ENCODE measurements around the gene KIFC1. TPM values are rescaled to one million over a fixed set of nuclear protein-coding genes. Genes with fewer than 3 reads are reported as not detected.

KIFC1 gene
- total and polyA plus RNA-seq, 9 of the 15 experiments (the other 6 are each of a cell fraction or from before 2014, with no cell fraction given) = 1.3 to 95.2 (median 76.9) TPM

DNA sequence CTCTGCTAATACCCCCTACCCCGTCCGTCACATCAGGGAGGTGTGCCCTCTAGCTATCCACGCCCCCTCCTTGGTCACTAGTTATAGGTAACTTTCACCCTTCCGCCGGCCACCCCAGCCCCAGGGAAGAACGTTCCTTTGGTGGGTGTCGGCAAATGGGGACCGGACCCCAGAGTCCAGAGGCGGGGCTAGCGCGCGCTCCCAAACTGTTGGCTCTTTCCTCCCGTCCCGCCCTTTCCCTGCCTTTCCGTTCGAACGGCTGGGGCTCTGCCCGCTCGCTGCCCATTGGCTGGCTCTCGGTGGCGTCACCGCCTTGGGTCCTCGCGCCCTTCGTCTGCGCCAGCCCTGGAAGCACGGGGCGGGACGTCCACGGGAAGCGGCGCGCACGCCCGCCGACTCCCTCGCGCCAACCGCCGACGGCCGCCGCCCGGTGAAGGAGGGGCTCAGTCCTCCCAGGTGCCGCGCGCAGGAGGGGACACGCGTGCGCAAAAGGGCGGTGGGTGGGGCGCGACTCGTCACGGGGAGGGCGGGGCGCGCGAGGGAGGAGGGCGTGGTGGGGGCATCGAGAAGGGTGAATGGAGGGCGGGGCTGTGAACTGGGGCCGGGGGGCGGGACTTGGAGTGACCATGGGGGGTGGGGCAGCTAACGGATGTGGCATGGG is 18.6 kb downstream of the KIFC1 start (continued):
- no peak for TF ChIP-seq ZC3H4 (CRISPR knock-in tag; IDR thresholded peaks at IDR 0.05; ENCODE audit: borderline replicate concordance)
- peak; percentile 87 for TF ChIP-seq GABPB1 (CRISPR knock-in tag; IDR thresholded peaks at IDR 0.05)
- TF ChIP-seq MECOM (CRISPR knock-in tag; IDR thresholded peaks at IDR 0.05) = no peak
- TF ChIP-seq ETS2 (tag; IDR thresholded peaks at IDR 0.05; ENCODE audit: borderline replicate concordance, poor library complexity, severe bottlenecking) = no peak
- TF ChIP-seq CHD1 (IDR thresholded peaks at IDR 0.05; ENCODE audit: low read length) = no peak
- TF ChIP-seq, protein P1, sequence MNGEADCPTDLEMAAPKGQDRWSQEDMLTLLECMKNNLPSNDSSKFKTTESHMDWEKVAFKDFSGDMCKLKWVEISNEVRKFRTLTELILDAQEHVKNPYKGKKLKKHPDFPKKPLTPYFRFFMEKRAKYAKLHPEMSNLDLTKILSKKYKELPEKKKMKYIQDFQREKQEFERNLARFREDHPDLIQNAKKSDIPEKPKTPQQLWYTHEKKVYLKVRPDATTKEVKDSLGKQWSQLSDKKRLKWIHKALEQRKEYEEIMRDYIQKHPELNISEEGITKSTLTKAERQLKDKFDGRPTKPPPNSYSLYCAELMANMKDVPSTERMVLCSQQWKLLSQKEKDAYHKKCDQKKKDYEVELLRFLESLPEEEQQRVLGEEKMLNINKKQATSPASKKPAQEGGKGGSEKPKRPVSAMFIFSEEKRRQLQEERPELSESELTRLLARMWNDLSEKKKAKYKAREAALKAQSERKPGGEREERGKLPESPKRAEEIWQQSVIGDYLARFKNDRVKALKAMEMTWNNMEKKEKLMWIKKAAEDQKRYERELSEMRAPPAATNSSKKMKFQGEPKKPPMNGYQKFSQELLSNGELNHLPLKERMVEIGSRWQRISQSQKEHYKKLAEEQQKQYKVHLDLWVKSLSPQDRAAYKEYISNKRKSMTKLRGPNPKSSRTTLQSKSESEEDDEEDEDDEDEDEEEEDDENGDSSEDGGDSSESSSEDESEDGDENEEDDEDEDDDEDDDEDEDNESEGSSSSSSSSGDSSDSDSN (IDR thresholded peaks at IDR 0.05; ENCODE audit: borderline replicate concordance in 1 of 2, low read depth in 2 of 2, low read length in 2 of 2) = peak in 1 of 2 experiments; percentile 85; a peak in 1 of 4 replicates
- no peak for TF ChIP-seq THRAP3 (IDR thresholded peaks at IDR 0.05; ENCODE audit: borderline replicate concordance)
- TF ChIP-seq KLF13 (tag; IDR thresholded peaks at IDR 0.05; ENCODE audit: borderline replicate concordance, low read depth) = peak; percentile 77
- TF ChIP-seq RBBP5 (IDR thresholded peaks at IDR 0.05; ENCODE audit: borderline replicate concordance, insufficient read depth, low read length, poor library complexity, severe bottlenecking) = peak; percentile 57
- no peak for TF ChIP-seq CBFB (CRISPR knock-in tag; IDR thresholded peaks at IDR 0.05)
- no peak for TF ChIP-seq XRCC3 (IDR thresholded peaks at IDR 0.05)
- TF ChIP-seq SREBF2 (CRISPR knock-in tag; IDR thresholded peaks at IDR 0.05) = no peak
- no peak; the same call in 1 of the 2 replicates for TF ChIP-seq HDAC6 (IDR thresholded peaks at IDR 0.05; ENCODE audit: low read depth, low read length)
- TF ChIP-seq TAF7 (tag; IDR thresholded peaks at IDR 0.05) = no peak
- no peak for TF ChIP-seq ZNF785 (CRISPR knock-in tag; IDR thresholded peaks at IDR 0.05)
- peak; percentile 99 for TF ChIP-seq HMGN3 (IDR thresholded peaks at IDR 0.05; ENCODE audit: borderline replicate concordance, extremely low read depth, insufficient read length, low read depth, low read length)
- TF ChIP-seq, protein P2, sequence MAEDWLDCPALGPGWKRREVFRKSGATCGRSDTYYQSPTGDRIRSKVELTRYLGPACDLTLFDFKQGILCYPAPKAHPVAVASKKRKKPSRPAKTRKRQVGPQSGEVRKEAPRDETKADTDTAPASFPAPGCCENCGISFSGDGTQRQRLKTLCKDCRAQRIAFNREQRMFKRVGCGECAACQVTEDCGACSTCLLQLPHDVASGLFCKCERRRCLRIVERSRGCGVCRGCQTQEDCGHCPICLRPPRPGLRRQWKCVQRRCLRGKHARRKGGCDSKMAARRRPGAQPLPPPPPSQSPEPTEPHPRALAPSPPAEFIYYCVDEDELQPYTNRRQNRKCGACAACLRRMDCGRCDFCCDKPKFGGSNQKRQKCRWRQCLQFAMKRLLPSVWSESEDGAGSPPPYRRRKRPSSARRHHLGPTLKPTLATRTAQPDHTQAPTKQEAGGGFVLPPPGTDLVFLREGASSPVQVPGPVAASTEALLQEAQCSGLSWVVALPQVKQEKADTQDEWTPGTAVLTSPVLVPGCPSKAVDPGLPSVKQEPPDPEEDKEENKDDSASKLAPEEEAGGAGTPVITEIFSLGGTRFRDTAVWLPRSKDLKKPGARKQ (CRISPR knock-in tag; IDR thresholded peaks at IDR 0.05) = no peak
- TF ChIP-seq, protein P3, sequence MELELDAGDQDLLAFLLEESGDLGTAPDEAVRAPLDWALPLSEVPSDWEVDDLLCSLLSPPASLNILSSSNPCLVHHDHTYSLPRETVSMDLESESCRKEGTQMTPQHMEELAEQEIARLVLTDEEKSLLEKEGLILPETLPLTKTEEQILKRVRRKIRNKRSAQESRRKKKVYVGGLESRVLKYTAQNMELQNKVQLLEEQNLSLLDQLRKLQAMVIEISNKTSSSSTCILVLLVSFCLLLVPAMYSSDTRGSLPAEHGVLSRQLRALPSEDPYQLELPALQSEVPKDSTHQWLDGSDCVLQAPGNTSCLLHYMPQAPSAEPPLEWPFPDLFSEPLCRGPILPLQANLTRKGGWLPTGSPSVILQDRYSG (tag; conservative IDR thresholded peaks at IDR 0.05; ENCODE audit: low read depth) = no peak
- TF ChIP-seq, protein P4, sequence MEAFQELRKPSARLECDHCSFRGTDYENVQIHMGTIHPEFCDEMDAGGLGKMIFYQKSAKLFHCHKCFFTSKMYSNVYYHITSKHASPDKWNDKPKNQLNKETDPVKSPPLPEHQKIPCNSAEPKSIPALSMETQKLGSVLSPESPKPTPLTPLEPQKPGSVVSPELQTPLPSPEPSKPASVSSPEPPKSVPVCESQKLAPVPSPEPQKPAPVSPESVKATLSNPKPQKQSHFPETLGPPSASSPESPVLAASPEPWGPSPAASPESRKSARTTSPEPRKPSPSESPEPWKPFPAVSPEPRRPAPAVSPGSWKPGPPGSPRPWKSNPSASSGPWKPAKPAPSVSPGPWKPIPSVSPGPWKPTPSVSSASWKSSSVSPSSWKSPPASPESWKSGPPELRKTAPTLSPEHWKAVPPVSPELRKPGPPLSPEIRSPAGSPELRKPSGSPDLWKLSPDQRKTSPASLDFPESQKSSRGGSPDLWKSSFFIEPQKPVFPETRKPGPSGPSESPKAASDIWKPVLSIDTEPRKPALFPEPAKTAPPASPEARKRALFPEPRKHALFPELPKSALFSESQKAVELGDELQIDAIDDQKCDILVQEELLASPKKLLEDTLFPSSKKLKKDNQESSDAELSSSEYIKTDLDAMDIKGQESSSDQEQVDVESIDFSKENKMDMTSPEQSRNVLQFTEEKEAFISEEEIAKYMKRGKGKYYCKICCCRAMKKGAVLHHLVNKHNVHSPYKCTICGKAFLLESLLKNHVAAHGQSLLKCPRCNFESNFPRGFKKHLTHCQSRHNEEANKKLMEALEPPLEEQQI (IDR thresholded peaks at IDR 0.05) = no peak
- TF ChIP-seq ZNF778 (CRISPR knock-in tag; IDR thresholded peaks at IDR 0.05) = no peak
